Astrocyte of the cerebellum (primary cell): ENCODE data around the gene ETV1.
A peak's percentile ranks its signal among the peaks of the same experiment; 100 is the strongest.

Experiments
- DNase-seq: peaks from one replicate; pipeline ENCODE4 v3.0.0-alpha.2; 2011; ENCODE audit warnings: low read depth
- H3K4me3 ChIP-seq: 2 replicates; pipeline ENCODE4 v1.5.1; 2011; ENCODE audit warnings: mild to moderate bottlenecking, low read depth, low read length, moderate library complexity
- CTCF ChIP-seq: IDR thresholded peaks from 2 replicates; pipeline ENCODE4 v1.5.1; 2012; ENCODE audit warnings: low read length, low read depth, moderate library complexity, mild to moderate bottlenecking; ENCODE audit errors: missing control alignments
- in situ Hi-C: cut with HindIII; loops from 2 replicates; pipeline ENCODE4 v1.10.0; 2017; ENCODE audit warnings: low sequenced_read_pairs

The ETV1 gene

GRCh38 chr7:13998866-13999265 lies 9.4 kb upstream of the ETV1 start:
- TF ChIP-seq CTCF = no peak
- DNase-seq = no peak
- in situ Hi-C loops = no loop called here
- no peak overlapping the region for H3K4me3 ChIP-seq

GRCh38 chr7:13992596-13992964 lies 3.1 kb upstream of the ETV1 start:
- H3K4me3 ChIP-seq = no peak overlapping the region

GRCh38 chr7:13991791-13992595 lies 2.5 kb upstream of the ETV1 start:
- DNase-seq = no peak
- TF ChIP-seq CTCF = no peak
- in situ Hi-C loops = no loop called here
- peak overlapping the region; percentile 73 for H3K4me3 ChIP-seq

More at GRCh38 chr7:13992596-13992964, 3.1 kb upstream of the ETV1 start:
- no peak for DNase-seq
- no peak for TF ChIP-seq CTCF
- in situ Hi-C loops = no loop called here

GRCh38 chr7:13990984-13991790 lies 1.7 kb upstream of the ETV1 start:
- in situ Hi-C loops = no loop called here
- DNase-seq = peak; percentile 96
- H3K4me3 ChIP-seq = peak overlapping the region; percentile 73
- TF ChIP-seq CTCF = no peak

- in situ Hi-C loops = no loop called here
- H3K4me3 ChIP-seq = peak overlapping the region; percentile 73
- no peak for DNase-seq
- no peak for TF ChIP-seq CTCF
Measured at GRCh38 chr7:13990319-13990983, 985 bp upstream of the ETV1 start.

- DNase-seq = no peak
- in situ Hi-C loops = no loop called here
- peak overlapping the region; percentile 73 for H3K4me3 ChIP-seq
- no peak for TF ChIP-seq CTCF
Measured at GRCh38 chr7:13989949-13990305, 461 bp upstream of the ETV1 start.
